Stomach smooth muscle (tissue), 2 donors: Measurements from ENCODE around the gene ITFG2.
"Not testable (repeated sequence)": the region's sequence is repeated elsewhere in the genome, so short reads cannot be mapped to it uniquely, and the experiment has no call there.

Source experiments
- H3K27ac ChIP-seq: one replicate; pipeline ENCODE4 v1.7.0; 2013; ENCODE audit warnings: mild to moderate bottlenecking, low read length, inconsistent platforms
- H3K27me3 ChIP-seq, 2 donors: one replicate each; pipeline ENCODE4 v1.7.0; 2013; ENCODE audit warnings: low read length in 2 of 2; ENCODE audit not compliant: insufficient read depth in 2 of 2, control insufficient read depth in 1 of 2
- H3K36me3 ChIP-seq, 2 donors: one replicate each; pipeline ENCODE4 v1.7.0; 2013; ENCODE audit warnings: low read length in 2 of 2; ENCODE audit not compliant: control insufficient read depth in 2 of 2, insufficient read depth in 2 of 2
- H3K4me1 ChIP-seq: one replicate; pipeline ENCODE4 v1.7.0; 2013; ENCODE audit warnings: low read length; ENCODE audit not compliant: control insufficient read depth, insufficient read depth
- H3K4me3 ChIP-seq, 2 donors: one replicate each; pipeline ENCODE4 v1.7.0; 2013; ENCODE audit warnings: low read length in 2 of 2
- H3K9ac ChIP-seq, 2 donors: one replicate each; pipeline ENCODE4 v1.7.0; 2013; ENCODE audit warnings: low read length in 2 of 2, mild to moderate bottlenecking in 1 of 2
- H3K9me3 ChIP-seq, 2 donors: one replicate each; pipeline ENCODE4 v1.7.0; 2013; ENCODE audit warnings: low read length in 2 of 2; ENCODE audit not compliant: control insufficient read depth in 2 of 2
- donor health status: healthy.
- donor health status: Pancreatic carcinoma.

The ITFG2 gene

DNA sequence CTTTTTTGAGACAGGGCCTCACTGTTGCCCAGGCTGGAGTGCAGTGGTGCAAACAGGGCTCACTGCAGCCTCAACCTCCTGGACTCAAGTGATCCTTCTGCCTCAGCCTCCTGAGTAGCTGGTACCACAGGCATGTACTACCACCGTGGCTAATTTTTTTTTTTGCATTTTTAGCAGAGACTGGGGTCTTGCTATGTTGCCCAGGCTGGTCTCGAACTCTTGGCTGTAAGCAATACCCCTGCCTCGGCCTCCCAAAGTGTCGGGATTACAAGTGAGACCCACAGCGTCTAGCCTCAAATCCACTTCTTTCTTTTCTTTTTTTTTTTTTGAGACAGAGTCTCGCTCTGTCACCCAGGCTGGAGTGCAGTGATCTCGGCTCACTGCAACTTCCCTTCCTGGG is 50.9 kb downstream of the ITFG2 start:
- H3K9me3 ChIP-seq, H3K4me1 ChIP-seq, H3K27ac ChIP-seq, H3K4me3 ChIP-seq, H3K36me3 ChIP-seq, H3K9ac ChIP-seq, H3K27me3 ChIP-seq: not testable (repeated sequence)

GRCh38 chr12:2864198-2864597 is 51.7 kb downstream of the ITFG2 start:
- H3K36me3 ChIP-seq = peaks cover 0 to 2% of the 10 kb centered on the region in 2 donors
- H3K4me3 ChIP-seq = no peak overlapping the region
- H3K27me3 ChIP-seq = no peaks in the 10 kb centered on the region
- no peaks in the 10 kb centered on the region for H3K4me1 ChIP-seq
- H3K9ac ChIP-seq = no peak overlapping the region
- no peaks in the 10 kb centered on the region for H3K9me3 ChIP-seq
- no peak overlapping the region for H3K27ac ChIP-seq

DNA sequence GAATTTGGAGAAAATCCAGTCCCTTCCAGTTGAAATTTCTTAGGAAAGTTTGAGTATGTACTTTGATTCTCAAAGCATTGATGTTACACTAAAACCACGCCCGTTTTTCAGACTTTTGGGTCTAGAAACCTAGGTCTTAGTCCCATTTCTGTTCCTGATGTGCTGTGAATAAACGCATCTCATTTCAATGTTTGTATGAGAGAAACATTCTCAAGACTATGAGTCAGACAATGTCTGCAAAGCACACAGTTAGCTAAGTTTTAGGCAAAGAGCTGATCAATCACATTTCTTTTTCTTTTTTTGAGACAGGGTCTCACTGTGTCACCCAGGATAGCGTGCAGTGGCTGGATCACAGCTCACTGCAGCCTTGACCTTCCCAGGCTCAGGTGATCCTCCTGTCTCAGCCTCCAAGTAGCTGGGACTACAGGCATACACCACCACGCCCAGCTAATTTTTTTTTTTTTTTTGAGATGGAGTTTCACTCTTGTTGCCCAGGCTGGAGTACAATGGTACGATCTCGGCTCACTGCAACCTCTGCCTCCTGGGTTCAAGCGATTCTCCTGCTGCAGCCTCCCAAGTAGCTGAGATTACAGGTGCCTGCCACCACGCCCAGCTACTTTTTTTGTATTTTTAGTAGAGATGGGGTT is 56.6 kb downstream of the ITFG2 start:
- not testable (repeated sequence) for H3K4me1 ChIP-seq, H3K27ac ChIP-seq, H3K9me3 ChIP-seq, H3K27me3 ChIP-seq, H3K36me3 ChIP-seq, H3K9ac ChIP-seq, H3K4me3 ChIP-seq
